H1 (cell line): ENCODE data around the gene CDK8. TPM values are rescaled to one million over a fixed set of nuclear protein-coding genes. Genes with fewer than 3 reads are reported as not detected.
A peak's percentile ranks its signal among the peaks of the same experiment; 100 is the strongest.

ENCODE experiments used
- CTCF ChIA-PET: fragments of 300-600 bp; sonication (Branson Sonifier 250); formaldehyde crosslinking; loops from one replicate; lab custom pipeline; 2021; ENCODE audit not compliant: partially characterized antibody; lab: Charles Lee
- POLR2A ChIA-PET: fragments of 300-600 bp; sonication (Branson Sonifier 250); formaldehyde crosslinking; loops from one replicate; lab custom pipeline; 2021; ENCODE audit warnings: inconsistent platforms; ENCODE audit not compliant: partially characterized antibody; lab: Charles Lee
- DNase-seq, 2 experiments: peaks; one replicate each; pipeline versions ENCODE4 v3.0.0 to v3.0.0-alpha.2; 2010 to 2022; ENCODE audit warnings: low spot score in 2 of 2, low read depth in 1 of 2, mixed read lengths in 1 of 2
- FAIRE-seq: peaks from 2 replicates; lab custom pipeline; 2011; peaks lifted over from hg19 to GRCh38; lab: Jason Lieb, UNC
- H2AFZ ChIP-seq: 2 replicates; pipeline ENCODE4 v1.8.1; 2012; ENCODE audit warnings: low read length, inconsistent platforms
- H2AK5ac ChIP-seq: 2 replicates; pipeline ENCODE4 v1.6.1; 2013; ENCODE audit warnings: low read depth, low read length
- H2BK120ac ChIP-seq: replicated peaks from 2 replicates; pipeline ENCODE3; 2013; ENCODE audit warnings: low read depth, low read length, inconsistent platforms
- H2BK12ac ChIP-seq: 2 replicates; pipeline ENCODE4 v1.6.1; 2013; ENCODE audit warnings: low read depth, low read length
- H2BK15ac ChIP-seq: 2 replicates; pipeline ENCODE4 v1.6.1; 2013; ENCODE audit warnings: low read length
- H2BK20ac ChIP-seq: 2 replicates; pipeline ENCODE4 v1.6.1; 2013; ENCODE audit warnings: low read length
- H2BK5ac ChIP-seq: 2 replicates; pipeline ENCODE4 v1.6.1; 2013; ENCODE audit warnings: low read depth, low read length
- H3K14ac ChIP-seq: 2 replicates; pipeline ENCODE4 v1.6.1; 2013; ENCODE audit warnings: inconsistent platforms; ENCODE audit not compliant: insufficient read length
- H3K18ac ChIP-seq: 2 replicates; pipeline ENCODE4 v1.6.1; 2013; ENCODE audit warnings: low read length; ENCODE audit errors: extremely low read depth
- H3K23ac ChIP-seq: 2 replicates; pipeline ENCODE4 v1.6.1; 2013; ENCODE audit warnings: inconsistent platforms; ENCODE audit not compliant: insufficient read length
- H3K23me2 ChIP-seq: 2 replicates; pipeline ENCODE4 v1.6.1; 2013; ENCODE audit warnings: low read depth, low read length
- H3K27ac ChIP-seq: 2 replicates; pipeline ENCODE4 v1.6.1; 2011; ENCODE audit warnings: low read depth, low read length, inconsistent platforms
- H3K27me3 ChIP-seq, 4 experiments: replicated peaks in 1 of 4; 1 replicate in 1 of 4; 2 replicates in 3 of 4; pipeline versions ENCODE4 v1.6.1 to v1.8.1; 2011 to 2013; ENCODE audit warnings: low read length in 3 of 4, mild to moderate bottlenecking in 3 of 4, inconsistent platforms in 2 of 4, mixed read lengths in 2 of 4, moderate library complexity in 1 of 4; ENCODE audit not compliant: control insufficient read depth in 3 of 4, insufficient read depth in 3 of 4; ENCODE audit errors: extremely low read depth in 1 of 4
- H3K36me3 ChIP-seq, 4 experiments: 2 replicates each; pipeline versions ENCODE4 v1.6.1 to v1.8.1; 2011 to 2013; ENCODE audit warnings: mild to moderate bottlenecking in 4 of 4, low read length in 3 of 4, moderate library complexity in 2 of 4, control low read depth in 1 of 4, inconsistent platforms in 1 of 4; ENCODE audit not compliant: insufficient read depth in 4 of 4, control insufficient read depth in 2 of 4
- H3K4ac ChIP-seq: replicated peaks from 2 replicates; pipeline ENCODE3; 2013; ENCODE audit warnings: low read length, low read depth, mixed read lengths, inconsistent platforms; ENCODE audit not compliant: insufficient read length
- H3K4me1 ChIP-seq, 4 experiments: replicated peaks in 1 of 4; 1 replicate in 1 of 4; 2 replicates in 3 of 4; pipeline versions ENCODE4 v1.6.1 to v1.8.1; 2011 to 2013; ENCODE audit warnings: low read length in 3 of 4, inconsistent platforms in 2 of 4, mixed read lengths in 1 of 4; ENCODE audit not compliant: insufficient read depth in 4 of 4, control insufficient read depth in 3 of 4
- H3K4me2 ChIP-seq, 2 experiments: 2 replicates each; pipeline versions ENCODE4 v1.6.1 to v1.8.1; 2011 to 2013; ENCODE audit warnings: low read depth in 2 of 2, low read length in 2 of 2, control low read depth in 1 of 2, inconsistent platforms in 1 of 2, mild to moderate bottlenecking in 1 of 2; ENCODE audit not compliant: insufficient read depth in 1 of 2
- H3K4me3 ChIP-seq, 4 experiments: fragments of 200-600, 300-600 bp in 1 of 4; sonication (generic), shearing (Covaris generic), sonication (Bioruptor Twin) in 1 of 4; 2 replicates each; pipeline versions ENCODE4 v1.5.1 to v1.8.1; 2011 to 2016; ENCODE audit warnings: low read length in 4 of 4, low read depth in 3 of 4, control low read depth in 2 of 4, inconsistent platforms in 2 of 4, mild to moderate bottlenecking in 2 of 4, mixed read lengths in 1 of 4, moderate library complexity in 1 of 4; ENCODE audit not compliant: insufficient read depth in 2 of 4; ENCODE audit errors: extremely low read depth in 1 of 4
- H3K56ac ChIP-seq: replicated peaks from 2 replicates; pipeline ENCODE3; 2013; ENCODE audit warnings: low read depth, mild to moderate bottlenecking, mixed read lengths, low read length, inconsistent platforms; ENCODE audit not compliant: insufficient read length
- H3K79me1 ChIP-seq: 2 replicates; pipeline ENCODE4 v1.6.1; 2013; ENCODE audit warnings: low read depth, low read length, control low read depth
- H3K79me2 ChIP-seq, 2 experiments: 2 replicates each; pipeline versions ENCODE4 v1.6.1 to v1.8.1; 2012 to 2013; ENCODE audit warnings: low read length in 2 of 2, mild to moderate bottlenecking in 2 of 2, inconsistent platforms in 1 of 2; ENCODE audit not compliant: insufficient read depth in 2 of 2, control insufficient read depth in 1 of 2
- H3K9ac ChIP-seq, 4 experiments: replicated peaks in 1 of 4; 1 replicate in 1 of 4; 2 replicates in 3 of 4; pipeline versions ENCODE4 v1.6.1 to v1.8.1; 2011 to 2013; ENCODE audit warnings: low read depth in 3 of 4, low read length in 3 of 4, control low read depth in 2 of 4, mild to moderate bottlenecking in 2 of 4, moderate library complexity in 2 of 4, inconsistent platforms in 1 of 4; ENCODE audit errors: extremely low read depth in 1 of 4
- H3K9me3 ChIP-seq, 2 experiments: 2 replicates each; pipeline versions ENCODE4 v1.6.1 to v1.8.1; 2012 to 2013; ENCODE audit warnings: mild to moderate bottlenecking in 2 of 2, moderate library complexity in 2 of 2, control low read depth in 1 of 2, inconsistent platforms in 1 of 2, low read depth in 1 of 2, low read length in 1 of 2, mixed read lengths in 1 of 2; ENCODE audit not compliant: insufficient read depth in 2 of 2
- H4K20me1 ChIP-seq, 2 experiments: replicated peaks in 1 of 2; 2 replicates each; pipeline versions ENCODE3 to v1.8.1; 2011 to 2013; ENCODE audit warnings: inconsistent platforms in 2 of 2, low read length in 2 of 2, mild to moderate bottlenecking in 1 of 2; ENCODE audit not compliant: insufficient read depth in 2 of 2, control insufficient read depth in 1 of 2
- H4K5ac ChIP-seq: 2 replicates; pipeline ENCODE4 v1.6.1; 2013; ENCODE audit warnings: low read length, low read depth, mixed read lengths, inconsistent platforms; ENCODE audit not compliant: insufficient read length
- H4K8ac ChIP-seq: 2 replicates; pipeline ENCODE4 v1.8.0; 2013; ENCODE audit warnings: mild to moderate bottlenecking, moderate library complexity, low read length, inconsistent platforms; ENCODE audit not compliant: insufficient read depth; ENCODE audit errors: extremely low read depth
- H4K91ac ChIP-seq: replicated peaks from 2 replicates; pipeline ENCODE3; 2013; ENCODE audit warnings: low read length, mixed read lengths, inconsistent platforms; ENCODE audit not compliant: insufficient read length
- ATF2 ChIP-seq: IDR thresholded peaks from 2 replicates; pipeline ENCODE4 v1.6.1; 2012; ENCODE audit warnings: low read length, inconsistent platforms
- CBX5 ChIP-seq: fragments of 300-800, 300-1000 bp; sonication (generic); IDR thresholded peaks from 2 replicates; pipeline ENCODE4 v1.7.1; 2016; ENCODE audit warnings: antibody characterized with exemption, low read length, low read depth
- E2F6 ChIP-seq: IDR thresholded peaks from 2 replicates; pipeline ENCODE4 v1.6.1; 2012; ENCODE audit warnings: inconsistent platforms
- EGR1 ChIP-seq: IDR thresholded peaks from 2 replicates; pipeline ENCODE4 v1.6.1; 2011; ENCODE audit warnings: low read depth, low read length, borderline replicate concordance
- EP300 ChIP-seq, 2 experiments: IDR thresholded peaks; 1 replicate in 1 of 2; 2 replicates in 1 of 2; pipeline ENCODE4 v1.6.1; 2011 to 2012; ENCODE audit warnings: low read depth in 2 of 2, low read length in 2 of 2, mild to moderate bottlenecking in 2 of 2, borderline replicate concordance in 1 of 2, inconsistent platforms in 1 of 2, moderate library complexity in 1 of 2
- NANOG ChIP-seq: IDR thresholded peaks from 2 replicates; pipeline ENCODE4 v1.6.1; 2011; ENCODE audit warnings: low read length, low read depth, mild to moderate bottlenecking, inconsistent platforms; ENCODE audit not compliant: insufficient read depth, poor library complexity, severe bottlenecking
- NRF1 ChIP-seq: IDR thresholded peaks from 2 replicates; pipeline ENCODE4 v1.6.1; 2011; ENCODE audit warnings: mild to moderate bottlenecking, low read depth, low read length, improper control_type of control experiment
- POLR2A ChIP-seq, 2 experiments: IDR thresholded peaks; 1 replicate in 1 of 2; 2 replicates in 1 of 2; pipeline ENCODE4 v1.6.1; 2011; ENCODE audit warnings: low read depth in 2 of 2, low read length in 2 of 2, mild to moderate bottlenecking in 2 of 2; ENCODE audit errors: control extremely low read depth in 1 of 2
- RFX5 ChIP-seq: IDR thresholded peaks from 2 replicates; pipeline ENCODE4 v1.6.1; 2011; ENCODE audit warnings: low read depth, low read length, improper control_type of control experiment, borderline replicate concordance
- SIN3A ChIP-seq, 2 experiments: IDR thresholded peaks in 1 of 2; conservative IDR thresholded peaks in 1 of 2; 2 replicates each; pipeline ENCODE4 v1.6.1; 2011 to 2012; ENCODE audit warnings: low read length in 2 of 2, improper control_type of control experiment in 1 of 2, low read depth in 1 of 2, mild to moderate bottlenecking in 1 of 2
- TAF1 ChIP-seq: IDR thresholded peaks from 2 replicates; pipeline ENCODE4 v1.6.1; 2011; ENCODE audit warnings: mild to moderate bottlenecking, low read depth, low read length
- YY1 ChIP-seq: IDR thresholded peaks from 2 replicates; pipeline ENCODE4 v1.6.1; 2011; ENCODE audit warnings: low read depth, mild to moderate bottlenecking, low read length
- WGBS, 2 experiments: shearing (Covaris generic) in 1 of 2; methylation state at CpG; one replicate each; pipeline versions ENCODE4 v1.1.6 to v1.1.7; 2013 to 2015; ENCODE audit warnings: low lambda C conversion rate in 2 of 2, mixed read lengths in 2 of 2, inconsistent platforms in 1 of 2, low coverage in 1 of 2, missing lambda C conversion rate in 1 of 2; ENCODE audit not compliant: insufficient replicate concordance in 2 of 2, insufficient coverage in 1 of 2, insufficient read length in 1 of 2; ENCODE audit errors: extremely low coverage in 1 of 2, missing lambda C conversion rate in 1 of 2; 5-methylcytosine and 5-hydroxymethylcytosine counted together
- polyA plus RNA-seq, 7 experiments: library from polyadenylated mRNA; depleted of rRNA in 3 of 7; stranded (reverse) in 5 of 7; unstranded in 2 of 7; fragments of >200 nt in 5 of 7; fragments of 200-250 nt in 2 of 7; gene quantifications; 1 replicate in 5 of 7; 2 replicates in 1 of 7; 4 replicates in 1 of 7; pipeline versions ENCODE4 v1.2.1 to v1.2.3, GENCODE V29; 2011 to 2013; ENCODE audit warnings: missing spikeins in 2 of 7, mixed read lengths in 2 of 7
- total RNA-seq: library from RNA; stranded (reverse); fragmentation: NEBNext Ultra II Directional; extraction: Animal tissue kit (Norgen Biotek cat#: 25700); gene quantifications from 2 replicates; pipeline ENCODE4 v1.2.1, GENCODE V29; 2021

CDK8 gene
- total and polyA plus RNA-seq, 2 of the 8 experiments (the other 6 are each of a cell fraction or from before 2014, with no cell fraction given), result 22.1 to 25.6 TPM

- Histone ChIP-seq H2BK5ac (no peak overlapping the region), H3K79me2 (no peaks in the 10 kb centered on the region), H3K4ac (no peak overlapping the region), H2BK15ac (no peak overlapping the region), H4K20me1 (no peaks in the 10 kb centered on the region), H3K4me2 (no peak overlapping the region), H3K27ac (no peak overlapping the region), H4K8ac (no peak overlapping the region), H3K23me2 (no peaks in the 10 kb centered on the region), H2AK5ac (no peak overlapping the region), H3K4me3 (no peak overlapping the region), H3K27me3 (no peaks in the 10 kb centered on the region), H3K23ac (no peak overlapping the region), H2BK120ac (no peak overlapping the region), H3K9ac (no peak overlapping the region), H3K14ac (no peak overlapping the region), H3K56ac (no peak overlapping the region), H3K18ac (no peak overlapping the region), H4K91ac (no peak overlapping the region), H2AFZ (no peak overlapping the region), H2BK12ac (no peak overlapping the region), H3K4me1 (peaks cover 0 to 1% (median 0%) of the 10 kb centered on the region in 4 experiments; a peak in 1 of 7 replicates), H3K36me3 (no peaks in the 10 kb centered on the region), H4K5ac (no peak overlapping the region), H2BK20ac (no peak overlapping the region), H3K79me1 (no peaks in the 10 kb centered on the region), H3K9me3 (peaks cover 8 to 21% of the 10 kb centered on the region in 2 experiments)
- ChIA-PET CTCF (interaction anchor here (1.1 to 1.9 kb wide), 3 partner anchors 8 to 15 kb away, joined by 3 to 5 read pairs (median 3); no protein-coding TSS in a partner anchor), POLR2A (no interaction called here)
- FAIRE-seq (peak; percentile 36), DNase-seq (no peak)
- WGBS, 2 experiments, result 90% methylated on average over 3 of the region's 3 CpGs; no CpG with 5 or more reads in 1 of the 2 experiments
- TF ChIP-seq RFX5 (no peak), NRF1 (no peak), SIN3A (conservative IDR thresholded peaks at IDR 0.05 in 1 of 2, IDR thresholded peaks at IDR 0.05 in 1 of 2; ENCODE audit: low read depth in 1 of 2, low read length in 2 of 2) (no peak), YY1 (no peak), ATF2 (no peak), CBX5 (no peak), TAF1 (no peak), NANOG (no peak), E2F6 (no peak), EP300 (IDR thresholded peaks at IDR 0.05; ENCODE audit: borderline replicate concordance in 1 of 2, low read depth in 2 of 2, low read length in 2 of 2) (no peak), EGR1 (no peak), POLR2A (IDR thresholded peaks at IDR 0.05; ENCODE audit: control extremely low read depth in 1 of 2, low read depth in 2 of 2, low read length in 2 of 2) (no peak)
Observed at GRCh38 chr13:26436914-26437313, 183.0 kb downstream of the CDK8 start.
